GM12891 (cell line): ENCODE data around the gene LOXL3.

Source experiments
- PAX5 ChIP-seq: IDR thresholded peaks from 2 replicates; pipeline ENCODE4 v1.6.1; 2011; ENCODE audit warnings: low read length, moderate library complexity, mild to moderate bottlenecking; ENCODE audit not compliant: insufficient read depth, severe bottlenecking
- POLR2A ChIP-seq: IDR thresholded peaks from 2 replicates; pipeline ENCODE4 v1.6.1; 2011; ENCODE audit warnings: low read depth, low read length, control low read depth
- POLR2AphosphoS5 ChIP-seq: IDR thresholded peaks from 2 replicates; pipeline ENCODE4 v1.6.1; 2011; ENCODE audit warnings: low read depth, low read length, control low read depth
- POU2F2 ChIP-seq: IDR thresholded peaks from 2 replicates; pipeline ENCODE4 v1.6.1; 2011; ENCODE audit warnings: low read depth, mild to moderate bottlenecking, control low read depth, low read length, moderate library complexity
- SPI1 ChIP-seq: IDR thresholded peaks from 2 replicates; pipeline ENCODE4 v1.6.1; 2011; ENCODE audit warnings: low read depth, low read length, control low read depth
- TAF1 ChIP-seq: IDR thresholded peaks from 2 replicates; pipeline ENCODE4 v1.6.1; 2011; ENCODE audit warnings: low read depth, low read length, control low read depth

- no peak for TF ChIP-seq POLR2A
- TF ChIP-seq TAF1, result no peak
- TF ChIP-seq POU2F2, result no peak
- no peak for TF ChIP-seq POLR2AphosphoS5
- TF ChIP-seq PAX5, result no peak
- no peak for TF ChIP-seq SPI1
Measured at GRCh38 chr2:74504591-74504990, 49.2 kb downstream of the LOXL3 start.
